IMR-90 (cell line): ENCODE results near the gene RCCD1. TPM values are rescaled to one million over a fixed set of nuclear protein-coding genes. Genes with fewer than 3 reads are reported as not detected.

Experiments
- ATAC-seq: fragments of 200-7000 bp; cut with Tn5 transposase; 2 replicates; pipeline ENCODE4 v1.9.1; 2020; ENCODE audit warnings: low read depth, mild to moderate bottlenecking, moderate library complexity
- BruUV-seq: library from RNA; stranded (reverse); fragments of 400-500 nt; replicated peaks from 2 replicates; lab custom pipeline; 2021; lab: Mats Ljungman, UMichigan
- CTCF ChIA-PET: fragments of 300-600 bp; formaldehyde crosslinking; extraction: SDS; loops from one replicate; lab custom pipeline; 2021; ENCODE audit warnings: antibody characterized with exemption; lab: Yijun Ruan, JAX
- POLR2A ChIA-PET: fragments of 300-600 bp; sonication (Branson Sonifier 250); formaldehyde crosslinking; loops from one replicate; lab custom pipeline; 2022; ENCODE audit warnings: antibody characterized with exemption; ENCODE audit not compliant: unreplicated experiment; lab: Charles Lee
- DNase-seq: peaks from one replicate; pipeline ENCODE4 v3.0.0; 2013
- H2AFZ ChIP-seq: replicated peaks from 2 replicates; pipeline ENCODE3; 2013; ENCODE audit warnings: low read length, mild to moderate bottlenecking; ENCODE audit not compliant: poor library complexity
- H2AK5ac ChIP-seq: 2 replicates; pipeline ENCODE4 v1.6.1; 2013; ENCODE audit warnings: low read depth, low read length, inconsistent platforms
- H2AK9ac ChIP-seq: replicated peaks from 2 replicates; pipeline ENCODE3; 2013; ENCODE audit warnings: mild to moderate bottlenecking, low read depth, low read length, moderate library complexity; ENCODE audit not compliant: poor library complexity
- H2BK120ac ChIP-seq: 2 replicates; pipeline ENCODE4 v1.6.1; 2013; ENCODE audit warnings: low read depth, low read length, inconsistent platforms
- H2BK15ac ChIP-seq: 3 replicates; pipeline ENCODE4 v1.6.1; 2013; ENCODE audit warnings: low read depth, low read length, inconsistent platforms
- H2BK20ac ChIP-seq: 2 replicates; pipeline ENCODE4 v1.6.1; 2013; ENCODE audit warnings: low read depth, mild to moderate bottlenecking, inconsistent platforms, low read length, moderate library complexity
- H2BK5ac ChIP-seq: 2 replicates; pipeline ENCODE4 v1.6.1; 2013; ENCODE audit warnings: mild to moderate bottlenecking, low read depth, low read length, inconsistent platforms; ENCODE audit not compliant: poor library complexity, severe bottlenecking
- H3K14ac ChIP-seq: replicated peaks from 2 replicates; pipeline ENCODE4 v1.6.1; 2013; ENCODE audit warnings: low read depth, low read length, inconsistent platforms
- H3K18ac ChIP-seq: 2 replicates; pipeline ENCODE4 v1.6.1; 2013; ENCODE audit warnings: low read depth, low read length, control low read depth
- H3K23ac ChIP-seq: 2 replicates; pipeline ENCODE4 v1.6.1; 2013; ENCODE audit warnings: low read depth, low read length, inconsistent platforms
- H3K27ac ChIP-seq: 2 replicates; pipeline ENCODE4 v1.5.1; 2013; ENCODE audit warnings: mild to moderate bottlenecking, control low read depth, low read length; ENCODE audit not compliant: insufficient read depth
- H3K27me3 ChIP-seq: 2 replicates; pipeline ENCODE4 v1.6.1; 2013; ENCODE audit warnings: low read length; ENCODE audit not compliant: control insufficient read depth, insufficient read depth
- H3K36me3 ChIP-seq: 2 replicates; pipeline ENCODE4 v1.6.1; 2013; ENCODE audit warnings: low read length, mixed read lengths; ENCODE audit not compliant: control insufficient read depth, insufficient read depth
- H3K4ac ChIP-seq: 2 replicates; pipeline ENCODE4 v1.6.1; 2013; ENCODE audit warnings: low read depth, low read length, inconsistent platforms
- H3K4me1 ChIP-seq: 2 replicates; pipeline ENCODE4 v1.6.1; 2013; ENCODE audit warnings: low read length, mixed read lengths; ENCODE audit not compliant: control insufficient read depth, insufficient read depth
- H3K4me2 ChIP-seq: 2 replicates; pipeline ENCODE4 v1.6.1; 2013; ENCODE audit warnings: low read depth, mild to moderate bottlenecking, control low read depth, low read length, moderate library complexity
- H3K4me3 ChIP-seq: 2 replicates; pipeline ENCODE4 v1.5.1; 2013; ENCODE audit warnings: low read depth, mild to moderate bottlenecking, control low read depth, low read length, moderate library complexity; ENCODE audit not compliant: insufficient read depth
- H3K56ac ChIP-seq: 2 replicates; pipeline ENCODE4 v1.6.1; 2013; ENCODE audit warnings: low read length, inconsistent platforms; ENCODE audit not compliant: insufficient read depth; ENCODE audit errors: extremely low read depth
- H3K79me1 ChIP-seq, 2 experiments: 2 replicates each; pipeline ENCODE4 v1.6.1; 2013; ENCODE audit warnings: low read length in 2 of 2, inconsistent platforms in 1 of 2, low read depth in 1 of 2
- H3K9ac ChIP-seq: 2 replicates; pipeline ENCODE4 v1.6.1; 2013; ENCODE audit warnings: low read depth, low read length, control low read depth
- H3K9me1 ChIP-seq: 2 replicates; pipeline ENCODE4 v1.6.1; 2013; ENCODE audit warnings: low read length, inconsistent platforms; ENCODE audit not compliant: insufficient read depth
- H3K9me3 ChIP-seq: 2 replicates; pipeline ENCODE4 v1.6.1; 2013; ENCODE audit warnings: low read length; ENCODE audit not compliant: control insufficient read depth, insufficient read depth
- H4K20me1 ChIP-seq: 2 replicates; pipeline ENCODE4 v1.6.1; 2013; ENCODE audit warnings: low read length, inconsistent platforms; ENCODE audit not compliant: insufficient read depth
- H4K5ac ChIP-seq: 2 replicates; pipeline ENCODE4 v1.6.1; 2013; ENCODE audit warnings: mild to moderate bottlenecking, low read depth, low read length, control low read depth
- H4K8ac ChIP-seq, 2 experiments: 2 replicates each; pipeline ENCODE4 v1.6.1; 2013; ENCODE audit warnings: low read depth in 2 of 2, low read length in 2 of 2, control low read depth in 1 of 2, inconsistent platforms in 1 of 2
- H4K91ac ChIP-seq: 2 replicates; pipeline ENCODE4 v1.6.1; 2013; ENCODE audit warnings: low read depth, low read length, inconsistent platforms; ENCODE audit not compliant: insufficient read depth
- BHLHE40 ChIP-seq: fragments of 150-350 bp; IDR thresholded peaks from 2 replicates; pipeline ENCODE4 v1.6.1; 2016; ENCODE audit warnings: mild to moderate bottlenecking, low read depth, low read length
- CEBPB ChIP-seq: IDR thresholded peaks from 2 replicates; pipeline ENCODE4 v1.6.1; 2012; ENCODE audit warnings: low read depth, low read length, improper control_type of control experiment
- CHD1 ChIP-seq: IDR thresholded peaks from 2 replicates; pipeline ENCODE4 v1.6.1; 2012; ENCODE audit warnings: low read depth, low read length, improper control_type of control experiment
- FOS ChIP-seq: fragments of 150-350 bp; IDR thresholded peaks from 2 replicates; pipeline ENCODE4 v1.6.1; 2016; ENCODE audit warnings: low read depth, low read length
- MAFK ChIP-seq: IDR thresholded peaks from 2 replicates; pipeline ENCODE4 v1.6.1; 2012; ENCODE audit warnings: low read depth, low read length, improper control_type of control experiment
- MAZ ChIP-seq: IDR thresholded peaks from 2 replicates; pipeline ENCODE4 v1.6.1; 2012; ENCODE audit warnings: low read depth, mild to moderate bottlenecking, low read length, improper control_type of control experiment, moderate library complexity, borderline replicate concordance
- MXI1 ChIP-seq: IDR thresholded peaks from 2 replicates; pipeline ENCODE4 v1.6.1; 2012; ENCODE audit warnings: low read depth, mild to moderate bottlenecking, low read length, moderate library complexity, borderline replicate concordance
- NFE2L2 ChIP-seq: fragments of 150-350 bp; IDR thresholded peaks from 2 replicates; pipeline ENCODE4 v1.6.1; 2016; ENCODE audit warnings: low read depth, mild to moderate bottlenecking, low read length
- POLR2A ChIP-seq: IDR thresholded peaks from 2 replicates; pipeline ENCODE4 v1.6.1; 2012; ENCODE audit warnings: mild to moderate bottlenecking, low read depth, low read length
- RAD21 ChIP-seq: IDR thresholded peaks from 2 replicates; pipeline ENCODE4 v1.6.1; 2012; ENCODE audit warnings: low read length, improper control_type of control experiment
- RCOR1 ChIP-seq: IDR thresholded peaks from 2 replicates; pipeline ENCODE4 v1.6.1; 2012; ENCODE audit warnings: mild to moderate bottlenecking, low read length, improper control_type of control experiment; ENCODE audit not compliant: insufficient replicate concordance
- RFX5 ChIP-seq: IDR thresholded peaks from 2 replicates; pipeline ENCODE4 v1.8.0; 2012; ENCODE audit warnings: low read depth, mild to moderate bottlenecking, low read length, moderate library complexity
- SMC3 ChIP-seq: fragments of 150-350 bp; IDR thresholded peaks from 2 replicates; pipeline ENCODE4 v1.6.1; 2016; ENCODE audit warnings: low read depth, mild to moderate bottlenecking, antibody characterized with exemption, low read length, moderate library complexity
- WGBS, 2 experiments: methylation state at CpG; one replicate each; pipeline versions ENCODE4 v1.1.5 to v1.1.7; 2013; ENCODE audit warnings: missing lambda C conversion rate in 2 of 2; ENCODE audit not compliant: insufficient read length in 1 of 2; ENCODE audit errors: extremely low coverage in 2 of 2; 5-methylcytosine and 5-hydroxymethylcytosine counted together
- dilution Hi-C: fragments of 300-500 bp; cut with HindIII; formaldehyde crosslinking; loops from one replicate; pipeline ENCODE4 v1.14.3; 2018; ENCODE audit warnings: low sequenced_read_pairs; ENCODE audit not compliant: unreplicated experiment
- in situ Hi-C: fragments of 300-500 bp; cut with MboI; formaldehyde crosslinking; loops from 3 replicates; pipeline ENCODE4 v1.14.3; 2019; ENCODE audit warnings: low sequenced_read_pairs, inconsistent platforms, mixed read lengths
- intact Hi-C: fragments of 100-400 bp; cut with micrococcal nuclease; formaldehyde crosslinking; loops from 2 replicates; pipeline ENCODE4 v1.10.0; 2022
- polyA plus RNA-seq, 3 experiments: library from polyadenylated mRNA; depleted of rRNA; stranded (reverse); fragments of >200 nt; gene quantifications; 2 replicates each; pipeline ENCODE4 v1.2.3, GENCODE V29; 2012; ENCODE audit warnings: low replicate concordance in 1 of 3
- total RNA-seq: library from RNA; depleted of rRNA; stranded (reverse); fragments of >200 nt; gene quantifications from 2 replicates; pipeline ENCODE4 v1.2.3, GENCODE V29; 2012
- TF ChIP-seq, protein P1 (sequence below): conservative IDR thresholded peaks from 2 replicates; pipeline ENCODE4 v1.5.1; 2012; ENCODE audit warnings: mild to moderate bottlenecking, low read depth, low read length, improper control_type of control experiment
- TF ChIP-seq, protein P2 (sequence below): fragments of 150-350 bp; IDR thresholded peaks from 2 replicates; pipeline ENCODE4 v1.6.1; 2016; ENCODE audit warnings: low read depth, mild to moderate bottlenecking, low read length, moderate library complexity, borderline replicate concordance
- TF ChIP-seq, protein P3 (sequence below): fragments of 150-350 bp; IDR thresholded peaks from 2 replicates; pipeline ENCODE4 v1.6.1; 2017; ENCODE audit warnings: mild to moderate bottlenecking, antibody characterized with exemption, low read length, low read depth

Gene RCCD1
- total and polyA plus RNA-seq, 2 of the 4 experiments (the other 2 are of a cell fraction): 3.9 to 9.9 TPM

DNA sequence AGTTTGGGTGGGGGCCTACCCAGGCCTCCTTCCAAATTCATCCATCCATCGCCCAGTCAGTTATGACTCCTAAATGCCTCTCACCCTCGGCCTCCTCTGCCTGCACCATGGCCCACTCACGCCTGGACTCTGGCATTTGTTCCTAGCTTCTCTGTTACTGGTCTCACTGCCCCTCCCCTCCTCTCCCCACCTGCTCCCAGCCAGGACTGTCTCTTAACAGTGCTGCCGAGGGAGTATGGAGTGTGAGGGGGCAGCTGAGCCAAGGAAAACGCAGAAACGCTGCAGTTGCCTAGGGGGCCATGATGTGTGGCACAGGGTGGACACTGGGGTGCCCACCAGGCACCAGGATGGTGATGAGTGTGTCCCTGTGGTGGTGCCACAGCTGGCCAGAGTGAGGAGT is 3.1 kb downstream of the RCCD1 start:
- Histone ChIP-seq H2AK9ac (peak overlapping the region; percentile 47), H3K4me1 (peaks cover 6% of the 10 kb centered on the region), H3K18ac (no peak overlapping the region), H3K36me3 (peaks cover 32% of the 10 kb centered on the region), H4K5ac (0 out of 2 replicates have a peak overlapping the region, but pooled peaks have one; percentile 13), H2AK5ac (0 out of 2 replicates have a peak overlapping the region, but pooled peaks have one; percentile 27), H3K4ac (peak overlapping the region; percentile 4), H3K79me1 (peaks cover 6 to 27% of the 10 kb centered on the region in 2 experiments; a peak in 3 of 4 replicates), H3K4me2 (peak overlapping the region; percentile 79), H2BK20ac (no peak overlapping the region), H3K9me3 (no peaks in the 10 kb centered on the region), H4K91ac (no peak overlapping the region), H2AFZ (peak overlapping the region; percentile 90), H3K27ac (no peak overlapping the region), H3K56ac (no peak overlapping the region), H2BK15ac (no peak overlapping the region), H3K14ac (no peak overlapping the region), H4K8ac (peak overlapping the region; percentile 60 to 68; a peak in 3 of 4 replicates), H3K23ac (no peak overlapping the region; the same call in 1 of the 2 replicates), H2BK5ac (no peak overlapping the region), H3K9ac (no peak overlapping the region; the same call in 1 of the 2 replicates), H4K20me1 (no peaks in the 10 kb centered on the region; the same call in 1 of the 2 replicates), H2BK120ac (no peak overlapping the region), H3K9me1 (no peaks in the 10 kb centered on the region), H3K27me3 (no peaks in the 10 kb centered on the region), H3K4me3 (no peak overlapping the region)
- in situ Hi-C loops (loop anchor here (10.0 kb wide), 1 partner anchor 317 kb away; no protein-coding TSS in a partner anchor), intact Hi-C loops (loop anchor here (2.0 kb wide), 2 partner anchors 37 to 267 kb away; partner anchors contain the start of gene PRC1), dilution Hi-C loops (no loop called here)
- no TSS peak for BruUV-seq
- WGBS, 2 experiments: 75% methylated on average over 2 of the region's 6 CpGs; no CpG with 5 or more reads in 1 of the 2 experiments
- no peak for TF ChIP-seq CHD1
- TF ChIP-seq, protein P1, sequence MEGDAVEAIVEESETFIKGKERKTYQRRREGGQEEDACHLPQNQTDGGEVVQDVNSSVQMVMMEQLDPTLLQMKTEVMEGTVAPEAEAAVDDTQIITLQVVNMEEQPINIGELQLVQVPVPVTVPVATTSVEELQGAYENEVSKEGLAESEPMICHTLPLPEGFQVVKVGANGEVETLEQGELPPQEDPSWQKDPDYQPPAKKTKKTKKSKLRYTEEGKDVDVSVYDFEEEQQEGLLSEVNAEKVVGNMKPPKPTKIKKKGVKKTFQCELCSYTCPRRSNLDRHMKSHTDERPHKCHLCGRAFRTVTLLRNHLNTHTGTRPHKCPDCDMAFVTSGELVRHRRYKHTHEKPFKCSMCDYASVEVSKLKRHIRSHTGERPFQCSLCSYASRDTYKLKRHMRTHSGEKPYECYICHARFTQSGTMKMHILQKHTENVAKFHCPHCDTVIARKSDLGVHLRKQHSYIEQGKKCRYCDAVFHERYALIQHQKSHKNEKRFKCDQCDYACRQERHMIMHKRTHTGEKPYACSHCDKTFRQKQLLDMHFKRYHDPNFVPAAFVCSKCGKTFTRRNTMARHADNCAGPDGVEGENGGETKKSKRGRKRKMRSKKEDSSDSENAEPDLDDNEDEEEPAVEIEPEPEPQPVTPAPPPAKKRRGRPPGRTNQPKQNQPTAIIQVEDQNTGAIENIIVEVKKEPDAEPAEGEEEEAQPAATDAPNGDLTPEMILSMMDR: no peak
- TF ChIP-seq, protein P2, sequence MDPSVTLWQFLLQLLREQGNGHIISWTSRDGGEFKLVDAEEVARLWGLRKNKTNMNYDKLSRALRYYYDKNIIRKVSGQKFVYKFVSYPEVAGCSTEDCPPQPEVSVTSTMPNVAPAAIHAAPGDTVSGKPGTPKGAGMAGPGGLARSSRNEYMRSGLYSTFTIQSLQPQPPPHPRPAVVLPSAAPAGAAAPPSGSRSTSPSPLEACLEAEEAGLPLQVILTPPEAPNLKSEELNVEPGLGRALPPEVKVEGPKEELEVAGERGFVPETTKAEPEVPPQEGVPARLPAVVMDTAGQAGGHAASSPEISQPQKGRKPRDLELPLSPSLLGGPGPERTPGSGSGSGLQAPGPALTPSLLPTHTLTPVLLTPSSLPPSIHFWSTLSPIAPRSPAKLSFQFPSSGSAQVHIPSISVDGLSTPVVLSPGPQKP: no peak
- TF ChIP-seq CEBPB: no peak
- TF ChIP-seq MAZ: no peak; the same call in 1 of the 2 replicates
- no peak for TF ChIP-seq SMC3
- TF ChIP-seq, protein P3, sequence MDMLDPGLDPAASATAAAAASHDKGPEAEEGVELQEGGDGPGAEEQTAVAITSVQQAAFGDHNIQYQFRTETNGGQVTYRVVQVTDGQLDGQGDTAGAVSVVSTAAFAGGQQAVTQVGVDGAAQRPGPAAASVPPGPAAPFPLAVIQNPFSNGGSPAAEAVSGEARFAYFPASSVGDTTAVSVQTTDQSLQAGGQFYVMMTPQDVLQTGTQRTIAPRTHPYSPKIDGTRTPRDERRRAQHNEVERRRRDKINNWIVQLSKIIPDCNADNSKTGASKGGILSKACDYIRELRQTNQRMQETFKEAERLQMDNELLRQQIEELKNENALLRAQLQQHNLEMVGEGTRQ: no peak
- no peak for TF ChIP-seq FOS
- TF ChIP-seq MXI1: no peak
- no peak for TF ChIP-seq BHLHE40
- no peak for TF ChIP-seq RFX5
- TF ChIP-seq RCOR1: no peak
- no peak for TF ChIP-seq POLR2A
- no peak for TF ChIP-seq RAD21
- TF ChIP-seq NFE2L2: no peak
- no peak for TF ChIP-seq MAFK
- ChIA-PET POLR2A (no interaction called here), CTCF (interaction anchor here (1.0 to 2.6 kb wide), 6 partner anchors 10 to 314 kb away, joined by 3 to 10 read pairs (median 8); partner anchors contain the start of gene UNC45A)
- ATAC-seq (no peak), DNase-seq (no peak)
